GM03348 (cell line): ENCODE data around the gene CCPG1.

ENCODE experiments used
- DNase-seq: peaks from one replicate; pipeline ENCODE4 v3.0.0; 2012; ENCODE audit warnings: low spot score

Gene CCPG1

GRCh38 chr15:55387027-55387426, 21.1 kb downstream of the CCPG1 start:
- no peak for DNase-seq

GRCh38 chr15:55383687-55384086, 24.5 kb downstream of the CCPG1 start:
- no peak for DNase-seq

DNA sequence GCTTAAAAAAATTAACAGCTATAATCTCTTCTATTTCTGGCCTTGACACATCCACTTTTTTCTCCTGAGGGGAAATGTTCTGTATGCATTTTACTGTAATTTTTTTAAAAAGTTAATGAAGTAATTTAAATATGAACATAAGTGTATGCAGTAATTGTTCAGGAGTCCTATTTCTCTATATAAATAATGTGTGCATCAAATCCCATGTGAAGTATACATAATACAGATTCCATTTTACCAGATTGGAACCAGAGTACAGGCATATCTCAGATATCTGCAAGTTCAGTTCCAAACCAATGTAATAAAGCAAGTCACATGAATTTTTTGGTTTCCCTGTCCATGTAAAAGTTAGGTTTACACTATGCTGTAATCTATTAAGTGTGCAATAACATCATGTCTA, 26.6 kb downstream of the CCPG1 start:
- DNase-seq: no peak

GRCh38 chr15:55379095-55379494, 29.1 kb downstream of the CCPG1 start:
- DNase-seq: no peak

DNA sequence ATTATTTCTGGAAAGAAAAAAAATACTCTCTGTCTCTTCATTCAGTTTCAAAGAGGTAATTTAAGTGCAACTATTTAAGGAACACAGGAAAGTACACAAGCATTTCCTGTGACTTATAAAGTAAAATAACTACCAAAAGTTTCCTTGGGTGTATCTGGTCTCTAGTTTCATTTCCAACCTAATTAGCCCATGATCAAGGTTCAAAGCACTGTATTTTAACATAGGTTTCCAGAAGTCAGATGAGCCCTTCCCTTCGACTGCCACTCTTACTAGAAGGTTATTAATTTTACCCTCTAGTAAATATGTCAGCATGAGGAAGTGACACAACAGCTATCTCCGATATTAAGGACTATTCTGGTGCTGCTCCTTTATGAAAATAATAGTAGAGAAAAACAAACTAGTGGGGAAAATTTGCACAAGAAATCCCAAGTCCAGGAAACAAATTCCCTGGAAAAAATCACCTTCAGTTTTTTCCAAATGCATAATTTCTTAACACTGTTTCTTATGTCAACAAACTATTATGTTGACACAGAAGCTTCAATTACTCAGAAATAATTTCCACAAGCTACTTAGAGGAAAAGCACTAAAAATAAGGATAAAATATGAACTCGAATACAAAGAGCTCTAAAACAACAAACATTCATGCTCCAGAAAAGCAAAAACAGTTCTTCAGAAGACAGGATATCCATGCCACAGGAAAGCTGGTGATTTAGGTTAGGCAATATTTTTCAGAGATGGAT, 35.3 kb downstream of the CCPG1 start:
- DNase-seq: no peak

DNA sequence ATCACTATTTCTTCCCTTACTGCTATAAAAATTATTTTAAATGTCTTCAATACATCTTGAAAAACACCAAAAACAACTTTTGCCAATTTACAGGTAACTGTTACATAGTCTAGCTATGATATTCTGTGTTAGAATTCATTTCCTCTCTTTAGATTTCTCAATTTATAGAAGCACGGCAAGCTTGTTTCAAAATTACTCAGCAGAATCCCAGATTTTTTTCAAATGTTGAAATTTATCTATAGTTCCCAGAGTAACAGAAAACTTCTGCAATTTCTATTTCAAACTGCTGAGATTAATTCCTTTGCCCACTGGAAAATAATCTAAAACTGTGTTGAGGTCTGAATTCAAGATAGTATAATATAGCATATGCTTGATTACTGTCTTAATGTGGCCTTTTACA, 41.2 kb downstream of the CCPG1 start:
- no peak for DNase-seq

- DNase-seq: no peak
These were observed 45.5 kb downstream of the CCPG1 start for GRCh38 chr15:55362641-55363040.

- no peak for DNase-seq
These were observed 47.1 kb downstream of the CCPG1 start for GRCh38 chr15:55361048-55361447.

- DNase-seq: no peak
These were observed 47.9 kb downstream of the CCPG1 start for GRCh38 chr15:55360256-55360655.

GRCh38 chr15:55358471-55358870, 49.7 kb downstream of the CCPG1 start:
- no peak for DNase-seq

GRCh38 chr15:55357774-55358173, 50.4 kb downstream of the CCPG1 start:
- peak; percentile 51 for DNase-seq

GRCh38 chr15:55356985-55357585, 51.1 kb downstream of the CCPG1 start:
- no peak for DNase-seq

- DNase-seq: no peak
These were observed 55.1 kb downstream of the CCPG1 start for GRCh38 chr15:55353025-55353424.

DNA sequence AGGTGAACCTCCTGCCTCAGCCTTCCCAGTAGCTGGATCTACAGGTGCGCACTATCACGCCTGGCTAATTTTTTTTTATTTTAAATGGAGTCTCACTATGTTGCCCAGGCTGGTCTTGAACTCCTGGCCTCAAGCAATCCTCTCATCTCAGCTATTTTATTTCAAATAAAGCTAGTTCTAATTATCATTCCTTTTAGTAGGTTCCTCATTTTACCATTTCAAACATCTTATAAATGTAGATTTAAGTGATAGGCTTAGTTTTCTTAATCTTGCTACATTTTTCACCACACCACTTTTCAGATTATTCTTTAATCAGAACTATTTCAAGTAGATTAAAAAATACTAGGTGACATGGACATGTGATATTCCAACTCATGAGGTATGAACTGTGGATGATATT, 58.9 kb downstream of the CCPG1 start:
- no peak for DNase-seq

DNA sequence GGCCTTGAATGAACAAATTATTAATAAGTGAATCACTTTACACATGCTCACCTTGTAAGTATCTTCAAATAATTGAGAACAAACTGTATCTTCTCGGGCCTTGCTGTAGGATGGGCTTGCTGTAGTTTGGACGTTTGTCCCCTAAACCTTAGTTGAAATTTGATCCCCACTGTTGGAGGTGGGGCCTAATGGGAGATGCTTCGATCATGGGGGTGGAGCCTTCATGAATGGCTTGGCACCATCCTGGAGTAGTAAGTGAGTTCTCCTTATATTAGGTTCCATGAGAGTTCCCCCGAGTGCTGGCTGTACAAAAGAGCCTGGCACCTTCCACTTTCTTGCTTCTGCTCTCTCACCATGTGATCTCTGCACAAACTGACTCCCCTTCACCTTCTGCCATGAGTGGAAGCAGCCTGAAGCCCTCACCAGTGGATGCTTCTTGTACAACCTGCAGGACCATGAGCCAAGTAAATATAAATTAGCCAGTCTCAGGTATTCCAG, 59.8 kb downstream of the CCPG1 start:
- DNase-seq: no peak

GRCh38 chr15:55344206-55344605, 64.0 kb downstream of the CCPG1 start:
- peak; percentile 27 for DNase-seq

DNA sequence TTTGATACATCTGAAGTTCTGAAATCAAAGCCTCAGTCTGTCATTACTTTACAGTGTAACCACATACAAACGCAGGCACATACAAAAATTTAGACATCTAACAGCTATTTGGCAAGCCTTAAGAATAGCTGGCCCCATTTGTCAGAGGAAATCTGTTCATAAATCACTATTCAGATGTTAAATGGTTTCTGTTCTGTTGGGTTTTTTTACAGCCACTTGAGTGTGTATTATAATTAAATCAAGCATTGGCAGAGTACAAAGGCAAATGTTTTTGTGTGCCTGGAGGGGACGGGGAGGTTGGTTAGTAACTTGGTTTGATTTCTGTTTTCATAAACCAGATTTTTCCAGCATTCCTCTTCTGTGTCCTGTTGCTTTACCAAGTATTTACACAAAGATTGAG, 65.0 kb downstream of the CCPG1 start:
- DNase-seq: peak; percentile 15

- no peak for DNase-seq
These were observed 71.0 kb downstream of the CCPG1 start for GRCh38 chr15:55337160-55337559.

DNA sequence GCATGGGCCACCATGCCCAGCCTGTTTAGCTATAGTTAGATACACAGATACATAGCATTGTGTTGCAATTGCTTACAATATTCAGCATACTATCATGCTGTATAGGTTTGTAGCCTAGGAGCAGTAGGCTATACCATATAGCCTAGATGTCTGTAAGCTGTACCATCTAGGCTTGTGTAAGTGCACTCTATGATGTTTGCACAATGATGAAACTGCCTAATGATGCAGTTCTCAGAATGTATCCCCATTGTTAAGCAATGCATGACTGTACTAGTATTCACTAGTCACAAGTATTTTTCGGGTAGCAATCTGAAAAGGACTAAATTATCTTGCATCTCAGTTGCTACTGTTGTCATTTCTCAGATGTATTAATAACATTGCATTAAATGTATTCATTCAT, 73.2 kb downstream of the CCPG1 start:
- no peak for DNase-seq

- DNase-seq: no peak
These were observed 73.8 kb downstream of the CCPG1 start for GRCh38 chr15:55334371-55334770.

GRCh38 chr15:55327387-55327786, 80.8 kb downstream of the CCPG1 start:
- DNase-seq: no peak

DNA sequence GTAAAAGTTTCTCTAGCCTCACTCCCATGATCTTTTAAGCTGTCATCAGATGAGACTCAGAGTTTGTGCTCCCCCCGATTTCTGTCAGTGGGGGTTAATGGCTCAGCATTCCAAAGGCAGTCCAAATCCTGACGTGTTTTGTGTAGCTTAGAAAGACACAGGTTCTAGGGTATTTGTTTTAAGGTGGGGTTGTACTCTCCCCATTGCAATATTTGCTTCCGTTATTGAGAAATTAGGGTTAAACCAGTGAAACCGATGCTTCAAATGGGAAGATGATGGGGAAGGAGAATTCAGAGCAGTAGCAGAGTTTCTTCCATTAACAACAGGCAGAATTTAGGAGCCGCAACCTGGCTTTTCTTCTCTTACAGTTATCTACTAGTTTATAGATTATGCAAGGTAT, 85.7 kb downstream of the CCPG1 start:
- DNase-seq: no peak

GRCh38 chr15:55320963-55321362, 87.2 kb downstream of the CCPG1 start:
- no peak for DNase-seq

DNA sequence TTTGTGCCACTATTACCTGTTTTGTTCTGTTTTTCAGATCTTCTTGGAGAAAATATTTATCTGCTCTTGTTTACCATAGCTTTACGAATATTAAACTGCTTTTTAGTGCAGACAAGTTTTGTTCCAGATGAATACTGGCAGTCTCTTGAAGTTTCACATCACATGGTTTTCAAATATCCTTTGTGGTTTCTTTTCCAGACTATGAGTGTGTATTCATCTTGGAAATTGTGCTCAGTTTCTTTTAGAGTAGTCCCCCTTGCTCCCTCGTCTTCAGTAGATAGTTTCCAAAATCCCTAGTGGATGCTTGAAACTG, 88.0 kb downstream of the CCPG1 start:
- peak; percentile 28 for DNase-seq
